Measurements from ENCODE around the gene PCDHGB3. TPM values are rescaled to one million over a fixed set of nuclear protein-coding genes. Genes with fewer than 3 reads are reported as not detected.

Gene PCDHGB3
- total RNA-seq, 1 experiment from 2014 or later, result 0.49 TPM

- BruUV-seq (replicated peaks), result no TSS peak
- Histone ChIP-seq H3K27me3 (ENCODE audit: control insufficient read depth, insufficient read depth, low read length) (no peaks in the 10 kb centered on the region), H3K9me3 (ENCODE audit: control insufficient read depth, insufficient read depth, low read depth, low read length) (no peaks in the 10 kb centered on the region), H3K4me3 (ENCODE audit: low read depth in 2 of 2, low read length in 2 of 2) (no peak overlapping the region), H3K27ac (ENCODE audit: low read length) (no peak overlapping the region), H3K4me1 (ENCODE audit: control insufficient read depth, insufficient read depth, low read length) (no peaks in the 10 kb centered on the region), H3K36me3 (ENCODE audit: control insufficient read depth, insufficient read depth, low read length) (no peaks in the 10 kb centered on the region)
- DNase-seq (ENCODE audit: low read depth, low spot score), result no peak
- no peak for ATAC-seq
- intact Hi-C loops (cut with micrococcal nuclease; ENCODE audit: unreplicated experiment), result loop anchor here (5.0 to 10.0 kb wide), 2 partner anchors 45 to 187 kb away; partner anchors contain the start of genes PCDHB14 and PCDHGA5
- ChIA-PET CTCF (no interaction called here), POLR2A (no interaction called here)
- TF ChIP-seq CTCF (IDR thresholded peaks at IDR 0.05), result no peak
- no peak for TF ChIP-seq POLR2AphosphoS5 (IDR thresholded peaks at IDR 0.05; ENCODE audit: low read depth, low read length)
- no peak for TF ChIP-seq SIN3A (IDR thresholded peaks at IDR 0.05; ENCODE audit: borderline replicate concordance, insufficient read depth, low read depth, low read length)
- no peak for TF ChIP-seq REST (IDR thresholded peaks at IDR 0.05; ENCODE audit: insufficient read depth in 1 of 2, low read depth in 2 of 2, low read length in 1 of 2)
- no peak for TF ChIP-seq TCF7L2 (IDR thresholded peaks at IDR 0.05; ENCODE audit: low read depth, low read length)
- in situ Hi-C loops (cut with HindIII; ENCODE audit: low pct_unique_long_range_greater_than_20kb, low sequenced_read_pairs), result no loop called here
These were observed 39.7 kb downstream of the PCDHGB3 start for GRCh38 chr5:141409598-141410306.

GRCh38 chr5:141411575-141411974 lies 41.5 kb downstream of the PCDHGB3 start:
- Histone ChIP-seq H3K4me1 (ENCODE audit: control insufficient read depth, insufficient read depth, low read length) (no peaks in the 10 kb centered on the region), H3K4me3 (ENCODE audit: low read depth in 2 of 2, low read length in 2 of 2) (no peak overlapping the region), H3K27ac (ENCODE audit: low read length) (no peak overlapping the region), H3K36me3 (ENCODE audit: control insufficient read depth, insufficient read depth, low read length) (no peaks in the 10 kb centered on the region), H3K9me3 (ENCODE audit: control insufficient read depth, insufficient read depth, low read depth, low read length) (no peaks in the 10 kb centered on the region), H3K27me3 (ENCODE audit: control insufficient read depth, insufficient read depth, low read length) (no peaks in the 10 kb centered on the region)
- TF ChIP-seq TCF7L2 (IDR thresholded peaks at IDR 0.05; ENCODE audit: low read depth, low read length), result no peak
- TF ChIP-seq REST (IDR thresholded peaks at IDR 0.05; ENCODE audit: insufficient read depth in 1 of 2, low read depth in 2 of 2, low read length in 1 of 2), result no peak
- no peak for TF ChIP-seq CTCF (IDR thresholded peaks at IDR 0.05)
- ChIA-PET CTCF (no interaction called here), POLR2A (no interaction called here)
- ATAC-seq (no peak), DNase-seq (ENCODE audit: low read depth, low spot score) (no peak)
- intact Hi-C loops (cut with micrococcal nuclease; ENCODE audit: unreplicated experiment), result loop anchor here (5.0 to 10.0 kb wide), 2 partner anchors 47 to 189 kb away; partner anchors contain the start of genes PCDHB14 and PCDHGA5
- BruUV-seq (replicated peaks), result no TSS peak
- in situ Hi-C loops (cut with HindIII; ENCODE audit: low pct_unique_long_range_greater_than_20kb, low sequenced_read_pairs), result no loop called here
